GM23338 (cell line): ENCODE measurements around the gene RTEL1.
"Not testable (repeated sequence)": the region's sequence is repeated elsewhere in the genome, so short reads cannot be mapped to it uniquely, and the experiment has no call there.

Experiments
- CREB1 ChIP-seq: fragments of 250-450 bp; sonication (Bioruptor Pico); IDR thresholded peaks from 2 replicates; pipeline ENCODE4 v1.5.0; 2020; ENCODE audit warnings: low read depth, mild to moderate bottlenecking, moderate library complexity
- EZH2 ChIP-seq: fragments of 200-600 bp; sonication (generic); IDR thresholded peaks from one replicate; pipeline ENCODE4 v1.8.0; 2017; ENCODE audit warnings: antibody characterized with exemption, mild to moderate bottlenecking, low read depth; ENCODE audit not compliant: unreplicated experiment
- EZH2phosphoT487 ChIP-seq: fragments of 200-600 bp; sonication (generic); IDR thresholded peaks from one replicate; pipeline ENCODE4 v1.8.1; 2018; ENCODE audit warnings: antibody characterized with exemption; ENCODE audit not compliant: unreplicated experiment
- JUNB ChIP-seq: IDR thresholded peaks from one replicate; pipeline ENCODE4 v1.6.1; 2016; ENCODE audit warnings: antibody characterized with exemption; ENCODE audit not compliant: unreplicated experiment
- NANOG ChIP-seq: IDR thresholded peaks from 2 replicates; pipeline ENCODE4 v1.6.1; 2016; ENCODE audit warnings: antibody characterized with exemption, borderline replicate concordance
- POLR2AphosphoS5 ChIP-seq: IDR thresholded peaks from 2 replicates; pipeline ENCODE4 v1.6.1; 2016; ENCODE audit warnings: antibody characterized with exemption, low read depth
- STAT1 ChIP-seq: IDR thresholded peaks from one replicate; pipeline ENCODE4 v1.6.1; 2016; ENCODE audit warnings: antibody characterized with exemption; ENCODE audit not compliant: unreplicated experiment
- ZNF114 ChIP-seq: fragments of 250-450 bp; sonication (Bioruptor Pico); IDR thresholded peaks from 2 replicates; pipeline ENCODE4 v1.5.0; 2020; ENCODE audit warnings: mild to moderate bottlenecking, moderate library complexity
- ZNF331 ChIP-seq: fragments of 250-450 bp; sonication (Bioruptor Pico); IDR thresholded peaks from 2 replicates; pipeline ENCODE4 v1.5.0; 2020; ENCODE audit warnings: low read depth, mild to moderate bottlenecking, moderate library complexity
- TF ChIP-seq, protein P1 (sequence below), 2 experiments: fragments of 200-600 bp in 1 of 2; sonication (generic) in 1 of 2; conservative IDR thresholded peaks; 2 replicates each; pipeline versions ENCODE4 v1.5.1 to v1.6.1; 2016 to 2017; ENCODE audit warnings: antibody characterized with exemption in 2 of 2, low read depth in 2 of 2, mild to moderate bottlenecking in 2 of 2, moderate library complexity in 1 of 2
- TF ChIP-seq, protein P2 (sequence below): IDR thresholded peaks from 2 replicates; pipeline ENCODE4 v1.6.1; 2016; ENCODE audit warnings: antibody characterized with exemption
- TF ChIP-seq, protein P3 (sequence below): IDR thresholded peaks from one replicate; pipeline ENCODE4 v1.6.1; 2018; ENCODE audit warnings: antibody characterized with exemption; ENCODE audit not compliant: unreplicated experiment

DNA sequence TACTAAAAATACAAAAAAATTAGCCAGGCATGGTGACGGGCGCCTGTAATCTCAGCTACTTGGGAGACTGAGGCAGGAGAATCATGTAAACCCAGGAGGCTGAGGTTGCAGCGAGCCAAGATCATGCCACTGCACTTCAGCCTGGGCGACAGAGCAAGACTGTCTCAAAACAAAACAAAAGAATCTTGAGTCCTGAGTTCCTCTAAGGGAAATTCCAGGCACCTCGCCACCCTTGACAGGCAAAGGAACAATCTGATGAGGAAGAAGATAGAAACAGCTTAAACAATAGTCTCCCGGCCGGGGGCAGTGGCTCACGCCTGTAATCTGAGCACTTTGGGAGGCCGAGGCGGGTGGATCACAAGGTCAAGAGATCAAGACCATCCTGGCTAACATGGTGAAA lies 26.7 kb upstream of the RTEL1 start:
- TF ChIP-seq, protein P1, sequence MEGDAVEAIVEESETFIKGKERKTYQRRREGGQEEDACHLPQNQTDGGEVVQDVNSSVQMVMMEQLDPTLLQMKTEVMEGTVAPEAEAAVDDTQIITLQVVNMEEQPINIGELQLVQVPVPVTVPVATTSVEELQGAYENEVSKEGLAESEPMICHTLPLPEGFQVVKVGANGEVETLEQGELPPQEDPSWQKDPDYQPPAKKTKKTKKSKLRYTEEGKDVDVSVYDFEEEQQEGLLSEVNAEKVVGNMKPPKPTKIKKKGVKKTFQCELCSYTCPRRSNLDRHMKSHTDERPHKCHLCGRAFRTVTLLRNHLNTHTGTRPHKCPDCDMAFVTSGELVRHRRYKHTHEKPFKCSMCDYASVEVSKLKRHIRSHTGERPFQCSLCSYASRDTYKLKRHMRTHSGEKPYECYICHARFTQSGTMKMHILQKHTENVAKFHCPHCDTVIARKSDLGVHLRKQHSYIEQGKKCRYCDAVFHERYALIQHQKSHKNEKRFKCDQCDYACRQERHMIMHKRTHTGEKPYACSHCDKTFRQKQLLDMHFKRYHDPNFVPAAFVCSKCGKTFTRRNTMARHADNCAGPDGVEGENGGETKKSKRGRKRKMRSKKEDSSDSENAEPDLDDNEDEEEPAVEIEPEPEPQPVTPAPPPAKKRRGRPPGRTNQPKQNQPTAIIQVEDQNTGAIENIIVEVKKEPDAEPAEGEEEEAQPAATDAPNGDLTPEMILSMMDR (conservative IDR thresholded peaks at IDR 0.05; ENCODE audit: low read depth in 2 of 2), result not testable (repeated sequence)
- not testable (repeated sequence) for TF ChIP-seq EZH2; POLR2AphosphoS5; CREB1 (CRISPR knock-in tag); EZH2phosphoT487; ZNF331 (CRISPR knock-in tag); STAT1; NANOG; JUNB; ZNF114
- TF ChIP-seq, protein P2, sequence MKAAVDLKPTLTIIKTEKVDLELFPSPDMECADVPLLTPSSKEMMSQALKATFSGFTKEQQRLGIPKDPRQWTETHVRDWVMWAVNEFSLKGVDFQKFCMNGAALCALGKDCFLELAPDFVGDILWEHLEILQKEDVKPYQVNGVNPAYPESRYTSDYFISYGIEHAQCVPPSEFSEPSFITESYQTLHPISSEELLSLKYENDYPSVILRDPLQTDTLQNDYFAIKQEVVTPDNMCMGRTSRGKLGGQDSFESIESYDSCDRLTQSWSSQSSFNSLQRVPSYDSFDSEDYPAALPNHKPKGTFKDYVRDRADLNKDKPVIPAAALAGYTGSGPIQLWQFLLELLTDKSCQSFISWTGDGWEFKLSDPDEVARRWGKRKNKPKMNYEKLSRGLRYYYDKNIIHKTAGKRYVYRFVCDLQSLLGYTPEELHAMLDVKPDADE, result not testable (repeated sequence)
- TF ChIP-seq, protein P3, sequence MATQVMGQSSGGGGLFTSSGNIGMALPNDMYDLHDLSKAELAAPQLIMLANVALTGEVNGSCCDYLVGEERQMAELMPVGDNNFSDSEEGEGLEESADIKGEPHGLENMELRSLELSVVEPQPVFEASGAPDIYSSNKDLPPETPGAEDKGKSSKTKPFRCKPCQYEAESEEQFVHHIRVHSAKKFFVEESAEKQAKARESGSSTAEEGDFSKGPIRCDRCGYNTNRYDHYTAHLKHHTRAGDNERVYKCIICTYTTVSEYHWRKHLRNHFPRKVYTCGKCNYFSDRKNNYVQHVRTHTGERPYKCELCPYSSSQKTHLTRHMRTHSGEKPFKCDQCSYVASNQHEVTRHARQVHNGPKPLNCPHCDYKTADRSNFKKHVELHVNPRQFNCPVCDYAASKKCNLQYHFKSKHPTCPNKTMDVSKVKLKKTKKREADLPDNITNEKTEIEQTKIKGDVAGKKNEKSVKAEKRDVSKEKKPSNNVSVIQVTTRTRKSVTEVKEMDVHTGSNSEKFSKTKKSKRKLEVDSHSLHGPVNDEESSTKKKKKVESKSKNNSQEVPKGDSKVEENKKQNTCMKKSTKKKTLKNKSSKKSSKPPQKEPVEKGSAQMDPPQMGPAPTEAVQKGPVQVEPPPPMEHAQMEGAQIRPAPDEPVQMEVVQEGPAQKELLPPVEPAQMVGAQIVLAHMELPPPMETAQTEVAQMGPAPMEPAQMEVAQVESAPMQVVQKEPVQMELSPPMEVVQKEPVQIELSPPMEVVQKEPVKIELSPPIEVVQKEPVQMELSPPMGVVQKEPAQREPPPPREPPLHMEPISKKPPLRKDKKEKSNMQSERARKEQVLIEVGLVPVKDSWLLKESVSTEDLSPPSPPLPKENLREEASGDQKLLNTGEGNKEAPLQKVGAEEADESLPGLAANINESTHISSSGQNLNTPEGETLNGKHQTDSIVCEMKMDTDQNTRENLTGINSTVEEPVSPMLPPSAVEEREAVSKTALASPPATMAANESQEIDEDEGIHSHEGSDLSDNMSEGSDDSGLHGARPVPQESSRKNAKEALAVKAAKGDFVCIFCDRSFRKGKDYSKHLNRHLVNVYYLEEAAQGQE, result not testable (repeated sequence)
